22Rv1 (cell line): Measurements from ENCODE around the gene ALKBH6.
"Not testable (repeated sequence)": the region's sequence is repeated elsewhere in the genome, so short reads cannot be mapped to it uniquely, and the experiment has no call there.

Source experiments
- H3K27ac ChIP-seq: fragments of 450-650 bp; 2 replicates; pipeline ENCODE4 v1.5.1; 2017
- CTCF ChIP-seq: fragments of 450-650 bp; IDR thresholded peaks from 2 replicates; pipeline ENCODE4 v1.5.1; 2017; ENCODE audit warnings: mild to moderate bottlenecking
- ZFX ChIP-seq: fragments of 450-650 bp; IDR thresholded peaks from 2 replicates; pipeline ENCODE4 v1.6.1; 2017; ENCODE audit warnings: antibody characterized with exemption, borderline replicate concordance

Gene ALKBH6

GRCh38 chr19:35983177-35983576 is 30.8 kb downstream of the ALKBH6 start:
- no peak overlapping the region for H3K27ac ChIP-seq
- TF ChIP-seq CTCF (no peak), ZFX (no peak)

GRCh38 chr19:35980997-35981396 is 33.0 kb downstream of the ALKBH6 start:
- H3K27ac ChIP-seq, result not testable (repeated sequence)

GRCh38 chr19:35978832-35979365 is 35.1 kb downstream of the ALKBH6 start:
- TF ChIP-seq CTCF (no peak), ZFX (no peak)
- no peak overlapping the region for H3K27ac ChIP-seq

- no peak for TF ChIP-seq CTCF
- no peak for TF ChIP-seq ZFX
These were observed 35.7 kb downstream of the ALKBH6 start for GRCh38 chr19:35978271-35978670.

GRCh38 chr19:35977446-35978222 is 36.4 kb downstream of the ALKBH6 start:
- H3K27ac ChIP-seq, result no peak overlapping the region
- TF ChIP-seq CTCF, result peak; percentile 17
- TF ChIP-seq ZFX, result no peak

More at GRCh38 chr19:35978271-35978670, 35.7 kb downstream of the ALKBH6 start:
- no peak overlapping the region for H3K27ac ChIP-seq

GRCh38 chr19:35975608-35976214 is 38.3 kb downstream of the ALKBH6 start:
- no peak overlapping the region for H3K27ac ChIP-seq
- TF ChIP-seq ZFX (no peak), CTCF (no peak)

- TF ChIP-seq CTCF (no peak), ZFX (no peak)
- no peak overlapping the region for H3K27ac ChIP-seq
These were observed 40.5 kb downstream of the ALKBH6 start for GRCh38 chr19:35973487-35973886.
